GM12874 (cell line): ENCODE data around the gene B3GALT4.
A peak's percentile ranks its signal among the peaks of the same experiment; 100 is the strongest.

ENCODE experiments used
- TF ChIP-seq, protein P1 (sequence below): IDR thresholded peaks from 2 replicates; pipeline ENCODE4 v1.5.1; 2011; ENCODE audit warnings: low read depth, mild to moderate bottlenecking, control low read depth, low read length, moderate library complexity; ENCODE audit not compliant: insufficient read depth

The B3GALT4 gene

DNA sequence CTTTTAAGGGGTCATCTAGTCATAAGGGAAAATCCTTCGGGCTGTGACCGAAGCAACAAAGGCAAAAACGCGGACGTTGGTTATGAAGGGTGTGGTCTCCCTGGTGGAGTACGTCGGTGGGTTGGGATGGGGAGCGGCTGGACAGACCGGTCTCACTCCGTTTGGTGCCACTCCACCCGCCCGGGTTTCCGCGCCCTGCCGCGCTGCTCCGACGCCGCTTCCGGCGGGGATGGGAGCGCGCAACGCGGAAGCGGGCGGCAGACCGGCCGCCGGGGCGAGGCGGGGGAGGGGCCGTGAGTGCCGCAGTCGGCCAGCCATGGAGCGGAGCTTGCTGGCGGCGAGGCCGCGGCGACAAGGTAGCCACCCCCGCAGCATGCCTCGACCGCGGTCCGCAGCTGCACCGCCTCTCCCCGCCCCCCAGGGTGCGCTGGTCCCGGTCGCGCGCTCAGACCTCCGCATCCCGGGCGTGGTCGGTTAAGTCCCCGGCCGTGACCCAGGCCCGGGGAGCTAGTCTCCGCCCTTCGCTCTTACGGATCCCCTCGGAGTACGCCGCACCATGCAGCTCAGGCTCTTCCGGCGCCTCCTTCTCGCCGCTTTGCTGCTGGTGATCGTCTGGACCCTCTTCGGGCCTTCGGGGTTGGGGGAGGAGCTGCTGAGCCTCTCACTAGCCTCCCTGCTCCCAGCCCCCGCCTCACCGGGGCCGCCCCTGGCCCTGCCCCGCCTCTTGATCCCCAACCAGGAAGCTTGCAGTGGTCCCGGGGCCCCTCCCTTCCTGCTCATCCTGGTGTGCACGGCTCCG is at the start of gene B3GALT4:
Gene B3GALT4 (plus strand): TSS at position 260 of the 799 bp plus-strand sequence. CDS start 297 bp downstream, at position 557.
- TF ChIP-seq, protein P1, sequence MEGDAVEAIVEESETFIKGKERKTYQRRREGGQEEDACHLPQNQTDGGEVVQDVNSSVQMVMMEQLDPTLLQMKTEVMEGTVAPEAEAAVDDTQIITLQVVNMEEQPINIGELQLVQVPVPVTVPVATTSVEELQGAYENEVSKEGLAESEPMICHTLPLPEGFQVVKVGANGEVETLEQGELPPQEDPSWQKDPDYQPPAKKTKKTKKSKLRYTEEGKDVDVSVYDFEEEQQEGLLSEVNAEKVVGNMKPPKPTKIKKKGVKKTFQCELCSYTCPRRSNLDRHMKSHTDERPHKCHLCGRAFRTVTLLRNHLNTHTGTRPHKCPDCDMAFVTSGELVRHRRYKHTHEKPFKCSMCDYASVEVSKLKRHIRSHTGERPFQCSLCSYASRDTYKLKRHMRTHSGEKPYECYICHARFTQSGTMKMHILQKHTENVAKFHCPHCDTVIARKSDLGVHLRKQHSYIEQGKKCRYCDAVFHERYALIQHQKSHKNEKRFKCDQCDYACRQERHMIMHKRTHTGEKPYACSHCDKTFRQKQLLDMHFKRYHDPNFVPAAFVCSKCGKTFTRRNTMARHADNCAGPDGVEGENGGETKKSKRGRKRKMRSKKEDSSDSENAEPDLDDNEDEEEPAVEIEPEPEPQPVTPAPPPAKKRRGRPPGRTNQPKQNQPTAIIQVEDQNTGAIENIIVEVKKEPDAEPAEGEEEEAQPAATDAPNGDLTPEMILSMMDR: peak; percentile 68

DNA sequence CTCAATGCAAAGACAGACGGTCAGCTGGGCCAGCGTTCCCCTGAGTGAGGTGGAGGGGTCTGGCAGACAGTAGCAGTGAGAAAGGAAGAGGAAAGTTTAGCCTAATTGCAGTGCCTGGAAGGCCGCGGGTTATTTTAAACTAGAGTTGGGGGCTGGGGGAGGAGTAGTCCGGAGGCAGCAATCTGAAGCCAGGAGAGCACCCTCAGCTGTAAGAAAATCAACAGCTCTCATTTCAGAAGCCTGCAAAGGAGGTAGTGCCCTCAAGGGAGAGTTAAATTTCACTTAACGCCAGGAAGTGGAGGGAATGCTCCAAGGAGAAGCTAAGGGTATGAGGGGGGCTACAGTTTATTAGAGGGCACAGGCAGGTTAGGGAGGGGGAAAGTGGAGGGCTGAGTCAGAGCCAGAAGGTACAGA is 41.7 kb upstream of the B3GALT4 start:
- TF ChIP-seq, protein P1: no peak

DNA sequence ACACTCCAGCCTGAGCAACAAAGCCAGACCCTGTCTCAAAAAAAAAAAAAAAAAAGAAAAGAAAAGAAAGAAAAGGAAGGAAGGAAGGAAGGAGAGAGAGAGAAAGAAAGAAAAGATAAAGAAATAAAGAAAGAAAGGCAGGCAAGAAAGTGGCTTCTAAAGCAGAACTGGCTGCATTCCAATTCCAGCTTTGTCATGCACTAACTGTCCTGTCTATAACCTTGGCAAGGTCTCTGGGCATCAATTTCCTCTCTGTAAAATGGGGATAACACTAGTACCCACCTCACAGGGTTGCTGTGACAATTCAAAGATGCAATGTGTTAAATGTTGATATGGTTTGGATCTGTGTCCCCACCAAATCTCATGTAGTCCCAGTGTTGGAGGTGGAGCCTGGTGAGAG is 40.6 kb upstream of the B3GALT4 start:
- TF ChIP-seq, protein P1: no peak

- TF ChIP-seq, protein P1: no peak
Measured at GRCh38 chr6:33236852-33237251, 40.1 kb upstream of the B3GALT4 start.

GRCh38 chr6:33237741-33238140 is 39.2 kb upstream of the B3GALT4 start:
- TF ChIP-seq, protein P1: no peak

DNA sequence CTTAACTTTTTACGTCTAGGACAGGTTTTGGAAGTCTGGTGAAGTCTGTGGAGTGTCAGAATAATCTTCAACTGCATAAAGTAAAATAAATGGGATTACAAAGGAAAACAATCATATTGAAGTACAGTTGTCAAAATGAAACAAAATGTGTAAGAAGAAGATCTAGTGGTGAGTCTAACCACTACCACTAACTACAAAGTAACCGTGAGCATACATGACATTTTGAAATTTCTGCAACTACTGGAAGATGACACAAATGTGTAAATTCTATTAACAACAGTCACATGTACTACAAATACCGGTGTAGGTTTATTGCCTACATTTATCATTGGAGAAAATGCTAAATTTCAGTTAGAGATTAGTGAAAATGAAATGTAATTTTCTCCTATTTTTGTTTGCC is 35.0 kb upstream of the B3GALT4 start:
- TF ChIP-seq, protein P1: no peak

DNA sequence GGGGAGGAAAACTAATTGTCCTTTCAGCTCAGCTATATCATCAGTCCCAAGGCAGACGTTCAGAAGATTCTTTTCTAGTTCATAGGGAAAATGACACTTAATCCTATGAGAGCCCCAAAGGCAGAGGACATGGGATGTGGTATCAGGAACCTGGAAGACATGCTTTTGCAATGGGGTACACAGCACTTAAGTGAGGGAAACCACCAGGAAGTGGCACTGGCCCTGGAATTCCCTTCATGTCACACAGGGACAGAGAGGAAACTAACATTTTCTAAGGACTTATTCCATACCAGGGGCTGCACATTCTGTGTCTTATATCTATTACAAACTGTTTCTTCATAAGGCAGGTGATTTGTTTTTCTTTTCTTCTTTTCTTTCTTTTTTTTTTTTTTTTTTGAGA is 33.4 kb upstream of the B3GALT4 start:
- TF ChIP-seq, protein P1: no peak
